Activated CD4-positive, alpha-beta T cell treated with anti-CD3 and anti-CD28 coated beads, Interleukin-2, amount 10 ng/mL, durations not matched to agents 24 days and 14 days (primary cell): Measurements from ENCODE around the gene F10. TPM values are rescaled to one million over a fixed set of nuclear protein-coding genes. Genes with fewer than 3 reads are reported as not detected.

ENCODE experiments used
- DNase-seq: peaks from one replicate; pipeline ENCODE4 v3.0.0; 2022
- H3K27ac Mint-ChIP-seq: one replicate; pipeline ENCODE4 v1.8.0; 2022; ENCODE audit warnings: mild to moderate bottlenecking, mixed read lengths
- H3K27me3 Mint-ChIP-seq: one replicate; pipeline ENCODE4 v1.8.0; 2022; ENCODE audit warnings: mixed read lengths
- H3K36me3 Mint-ChIP-seq: one replicate; pipeline ENCODE4 v1.8.0; 2022; ENCODE audit warnings: low read depth, mild to moderate bottlenecking, mixed read lengths
- H3K4me1 Mint-ChIP-seq: one replicate; pipeline ENCODE4 v1.8.0; 2021; ENCODE audit warnings: mixed read lengths
- H3K4me3 Mint-ChIP-seq: one replicate; pipeline ENCODE4 v1.8.0; 2022; ENCODE audit warnings: mild to moderate bottlenecking, moderate library complexity, mixed read lengths
- H3K9me3 Mint-ChIP-seq: one replicate; pipeline ENCODE4 v1.8.0; 2021; ENCODE audit warnings: mixed read lengths
- intact Hi-C: fragments of 100-400 bp; cut with micrococcal nuclease; formaldehyde crosslinking; loops from one replicate; pipeline ENCODE4 v1.15.1; 2023
- total RNA-seq: library from RNA; stranded (reverse); gene quantifications from 2 replicates; pipeline ENCODE4 v1.2.3, GENCODE V29; 2022

Gene F10
- total RNA-seq, 1 donor from 2014 or later: not detected

DNA sequence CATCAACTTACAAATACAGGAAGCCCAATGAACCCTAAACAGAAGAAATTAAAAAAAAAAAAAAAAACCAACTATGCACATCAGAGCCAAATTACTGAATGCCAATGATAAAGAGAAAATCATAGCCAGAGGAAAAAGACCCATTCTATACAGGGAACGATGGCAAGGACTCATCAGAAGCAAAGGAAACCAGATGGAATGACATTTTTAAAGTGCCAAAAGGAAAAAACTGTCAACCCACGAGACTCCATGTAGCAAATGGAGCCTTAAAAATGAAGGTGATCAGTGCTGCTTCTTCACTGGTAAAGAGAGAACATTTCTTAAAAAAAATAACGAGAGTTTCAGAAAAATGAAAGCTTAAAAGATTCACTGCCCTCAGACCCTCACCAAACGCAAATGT is 67.6 kb downstream of the F10 start:
- H3K4me1 Mint-ChIP-seq: peaks cover 26% of the 10 kb centered on the region
- no peak overlapping the region for H3K27ac Mint-ChIP-seq
- H3K4me3 Mint-ChIP-seq: no peak overlapping the region
- H3K9me3 Mint-ChIP-seq: no peaks in the 10 kb centered on the region
- no peaks in the 10 kb centered on the region for H3K27me3 Mint-ChIP-seq
- peaks cover 66% of the 10 kb centered on the region for H3K36me3 Mint-ChIP-seq
- no peak for DNase-seq
- intact Hi-C loops: no loop called here

DNA sequence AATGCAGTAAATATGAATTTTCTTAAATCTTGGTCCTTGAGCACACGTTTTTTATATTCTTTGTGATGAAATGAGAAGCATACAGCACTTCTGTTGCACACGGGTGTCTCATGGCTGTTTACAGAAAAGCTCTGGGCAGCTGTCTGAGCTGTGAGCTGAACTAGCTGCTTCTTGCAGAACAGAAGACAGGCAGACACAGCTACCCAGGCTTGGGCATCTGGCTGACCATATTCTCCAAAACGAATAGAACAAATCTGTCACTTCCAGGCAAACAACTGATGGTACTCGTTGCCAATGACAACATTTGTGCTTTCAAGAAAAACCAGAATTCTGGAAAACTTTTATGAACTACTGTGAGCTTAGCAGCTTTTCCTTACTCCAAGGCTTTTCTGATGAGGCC is 69.7 kb downstream of the F10 start:
- Mint-ChIP-seq H3K27me3 (no peaks in the 10 kb centered on the region), H3K27ac (no peak overlapping the region), H3K4me3 (no peak overlapping the region), H3K36me3 (peaks cover 70% of the 10 kb centered on the region), H3K4me1 (peaks cover 14% of the 10 kb centered on the region), H3K9me3 (no peaks in the 10 kb centered on the region)
- no peak for DNase-seq
- intact Hi-C loops: no loop called here

DNA sequence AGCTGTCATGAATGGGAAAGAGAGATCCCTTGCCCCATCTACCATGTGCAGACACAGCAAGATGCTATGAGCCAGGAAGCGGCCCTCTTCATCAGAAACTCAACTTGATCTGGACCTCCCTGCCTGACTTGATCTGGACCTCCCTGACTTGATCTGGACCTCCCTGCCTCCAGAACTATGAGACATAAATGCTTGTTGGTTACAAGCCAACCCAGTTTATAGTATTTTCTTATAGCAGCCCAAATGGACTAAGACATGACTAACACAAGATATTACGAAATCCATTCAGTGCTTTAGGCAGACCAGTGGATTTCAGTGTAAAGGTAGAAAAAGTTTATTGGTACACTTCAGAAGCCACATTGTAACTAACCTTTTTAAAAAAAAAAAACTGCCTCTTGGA is 70.3 kb downstream of the F10 start:
- Mint-ChIP-seq H3K27ac (no peak overlapping the region), H3K4me3 (no peak overlapping the region), H3K27me3 (no peaks in the 10 kb centered on the region), H3K36me3 (peaks cover 69% of the 10 kb centered on the region), H3K9me3 (no peaks in the 10 kb centered on the region), H3K4me1 (peaks cover 7% of the 10 kb centered on the region)
- intact Hi-C loops: no loop called here
- no peak for DNase-seq

DNA sequence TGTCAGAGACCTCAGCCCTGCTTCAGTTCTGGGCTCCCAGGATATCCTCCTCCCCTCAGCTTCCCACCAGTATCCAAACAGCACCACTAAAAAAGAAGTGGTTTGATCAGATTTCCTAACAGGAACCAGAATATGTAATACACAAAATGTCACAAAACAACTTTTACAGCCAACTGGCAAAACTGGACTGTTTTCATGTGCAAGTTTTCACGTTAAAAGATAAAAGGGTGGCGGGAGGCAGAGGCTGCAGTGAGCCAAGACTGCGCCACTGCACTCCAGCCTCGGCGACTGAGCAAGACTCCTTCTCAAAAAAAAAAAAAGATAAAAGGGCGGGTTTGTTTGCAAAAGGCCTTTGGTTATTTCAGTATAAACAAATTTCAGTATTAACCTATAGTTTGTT is 72.8 kb downstream of the F10 start:
- Mint-ChIP-seq H3K27me3 (no peaks in the 10 kb centered on the region), H3K4me3 (no peak overlapping the region), H3K36me3 (peaks cover 64% of the 10 kb centered on the region), H3K4me1 (no peaks in the 10 kb centered on the region), H3K9me3 (no peaks in the 10 kb centered on the region), H3K27ac (no peak overlapping the region)
- intact Hi-C loops: no loop called here
- no peak for DNase-seq

DNA sequence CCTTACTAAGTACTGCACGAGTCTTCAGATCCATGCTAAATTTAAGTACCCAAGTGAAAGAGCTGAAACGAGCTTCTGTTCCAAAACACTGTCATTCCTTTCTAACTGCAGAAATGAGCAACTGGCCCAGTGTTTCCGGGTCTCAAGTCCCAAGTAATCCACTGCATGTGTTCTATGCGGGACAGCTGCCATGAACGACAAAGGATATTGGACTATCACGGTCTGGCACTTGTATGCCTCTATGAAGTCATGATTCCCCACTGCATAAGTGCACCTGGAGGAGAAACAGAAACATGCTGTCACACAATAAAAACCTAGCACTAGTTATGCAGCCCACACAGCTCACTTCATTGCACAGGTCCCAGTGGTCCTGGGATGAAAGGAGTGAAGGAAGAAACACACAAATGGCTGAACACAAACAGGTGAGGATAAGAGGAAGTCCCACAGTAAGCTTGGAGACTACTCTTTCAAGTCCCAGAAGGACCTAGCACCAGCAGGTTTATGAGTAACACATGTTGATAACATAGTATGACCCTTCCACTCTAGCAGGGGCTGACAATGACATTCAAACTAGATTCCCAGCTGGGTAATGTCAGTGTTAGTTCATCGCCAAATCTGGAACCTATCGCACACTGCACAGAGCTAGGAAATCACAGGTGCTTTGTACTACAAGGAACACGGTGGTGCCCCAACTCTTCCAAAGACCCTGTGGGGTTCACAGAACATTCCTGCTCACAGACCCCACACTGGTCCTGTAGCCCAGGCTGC is 74.6 kb downstream of the F10 start:
- Mint-ChIP-seq H3K9me3 (no peaks in the 10 kb centered on the region), H3K36me3 (peaks cover 56% of the 10 kb centered on the region), H3K27me3 (no peaks in the 10 kb centered on the region), H3K4me1 (peaks cover 4% of the 10 kb centered on the region), H3K4me3 (no peak overlapping the region), H3K27ac (no peak overlapping the region)
- DNase-seq: no peak
- intact Hi-C loops: no loop called here

Other genes starting within 250 kb of the F10 start
- 0.09 and 0.38 TPM in 2 replicates for gene MCF2L, start 153.6 kb upstream of the F10 start, total RNA-seq
- not detected in 2 replicates for gene F7, start 17.0 kb upstream of the F10 start, total RNA-seq
- gene PROZ, start 35.8 kb downstream of the F10 start, total RNA-seq: not detected in 2 replicates
- gene PCID2, start 85.9 kb downstream of the F10 start, total RNA-seq: 83.6 and 87.1 TPM in 2 replicates
- 88.5 and 92.5 TPM in 2 replicates for gene CUL4A, start 86.8 kb downstream of the F10 start, total RNA-seq
- gene LAMP1, start 174.4 kb downstream of the F10 start, total RNA-seq: 55.3 and 57.5 TPM in 2 replicates
- gene GRTP1, start 241.3 kb downstream of the F10 start, total RNA-seq: not detected in 2 replicates